Skin epidermis (tissue), 12 donors: ENCODE results near the gene TEKT5.

Experiments used
- H3K27ac ChIP-seq, 21 experiments: fragments of 200-600 bp; sonication (generic) in 11 of 21; one replicate each; pipeline ENCODE4 v1.5.0; 2020; ENCODE audit warnings: mild to moderate bottlenecking in 3 of 21, inconsistent platforms in 2 of 21, moderate library complexity in 2 of 21
- H3K4me3 ChIP-seq, 7 experiments: fragments of 200-600 bp; sonication (generic) in 2 of 7; one replicate each; pipeline ENCODE4 v1.5.0; 2020; ENCODE audit warnings: inconsistent platforms in 2 of 7, mild to moderate bottlenecking in 2 of 7, moderate library complexity in 1 of 7

Gene TEKT5

DNA sequence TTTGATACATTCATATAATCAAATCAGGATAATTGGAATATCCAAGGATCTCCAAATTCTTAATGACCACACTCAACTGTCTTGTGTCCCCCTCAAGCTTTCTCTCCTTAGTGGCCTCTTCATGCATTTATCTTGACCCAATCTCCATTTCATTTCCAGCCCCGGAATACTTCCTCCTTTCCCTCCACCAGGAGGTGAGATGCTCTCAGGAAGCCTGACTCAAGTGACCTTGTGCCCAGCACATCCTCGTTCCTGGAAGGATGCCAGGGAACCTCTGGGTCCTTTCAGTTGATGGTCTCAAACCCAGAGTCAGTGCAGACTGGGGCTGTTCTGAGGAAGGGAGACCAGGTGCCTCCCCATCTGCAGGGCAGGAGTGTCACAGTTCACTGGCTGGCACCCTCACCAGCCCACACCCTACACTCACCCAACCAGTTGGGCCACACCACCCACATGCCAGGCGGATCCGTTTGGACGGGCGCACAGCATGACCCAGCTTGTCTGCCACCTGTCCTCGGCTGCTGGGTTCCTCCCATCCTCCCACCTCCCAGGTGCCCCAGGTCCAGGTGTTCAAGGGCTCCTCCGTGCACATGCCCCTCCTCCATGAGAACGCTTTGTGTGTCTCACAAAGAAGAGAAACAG is 100.3 kb downstream of the TEKT5 start:
- no peak overlapping the region for H3K4me3 ChIP-seq
- peak overlapping the region in 13 of 21 experiments; percentile 4 to 81 (median 42) for H3K27ac ChIP-seq

DNA sequence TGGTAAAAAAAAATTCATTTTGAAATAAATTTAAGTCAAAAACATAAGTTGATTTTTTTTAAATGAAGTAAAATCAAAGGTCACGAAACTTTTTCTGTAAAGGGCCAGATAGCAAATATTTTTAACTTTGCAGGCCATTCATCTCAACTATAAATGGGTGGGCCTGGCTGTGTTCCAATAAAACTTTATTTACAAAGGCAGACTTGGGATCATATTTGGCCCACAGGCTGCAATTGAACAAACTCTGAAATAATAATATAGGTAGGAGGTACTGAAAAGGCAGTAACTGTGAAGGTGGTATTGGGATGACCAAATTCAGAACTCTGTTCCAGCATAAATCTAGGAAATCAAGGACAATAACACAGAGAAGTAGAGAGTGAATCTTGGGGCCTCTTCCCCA is 102.1 kb downstream of the TEKT5 start:
- Histone ChIP-seq H3K27ac (no peak overlapping the region), H3K4me3 (no peak overlapping the region)

- Histone ChIP-seq H3K27ac (no peak overlapping the region), H3K4me3 (no peak overlapping the region)
Observed at GRCh38 chr16:10590342-10590741, 104.4 kb downstream of the TEKT5 start.

DNA sequence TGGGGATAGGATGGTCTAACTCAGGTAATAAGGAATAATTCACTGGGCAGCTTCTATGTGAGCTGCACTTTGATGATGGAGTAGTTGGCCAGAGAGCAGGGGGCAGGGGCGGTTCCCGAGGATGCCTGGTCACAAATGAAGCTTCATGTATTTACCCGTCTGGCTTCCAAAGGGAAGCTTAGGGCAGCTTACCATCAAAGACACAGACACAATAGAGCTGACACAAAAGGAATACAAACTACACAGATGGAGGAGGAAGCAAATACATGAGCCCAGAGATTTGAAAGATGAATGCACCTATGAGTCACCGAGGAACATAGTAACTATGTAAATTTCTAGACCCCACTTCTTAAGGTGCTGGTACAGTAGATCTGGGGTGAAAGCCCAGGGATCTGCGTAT is 105.6 kb downstream of the TEKT5 start:
- H3K27ac ChIP-seq: no peak overlapping the region
- no peak overlapping the region for H3K4me3 ChIP-seq

- Histone ChIP-seq H3K27ac (no peak overlapping the region), H3K4me3 (no peak overlapping the region)
Observed at GRCh38 chr16:10587622-10588021, 107.1 kb downstream of the TEKT5 start.

DNA sequence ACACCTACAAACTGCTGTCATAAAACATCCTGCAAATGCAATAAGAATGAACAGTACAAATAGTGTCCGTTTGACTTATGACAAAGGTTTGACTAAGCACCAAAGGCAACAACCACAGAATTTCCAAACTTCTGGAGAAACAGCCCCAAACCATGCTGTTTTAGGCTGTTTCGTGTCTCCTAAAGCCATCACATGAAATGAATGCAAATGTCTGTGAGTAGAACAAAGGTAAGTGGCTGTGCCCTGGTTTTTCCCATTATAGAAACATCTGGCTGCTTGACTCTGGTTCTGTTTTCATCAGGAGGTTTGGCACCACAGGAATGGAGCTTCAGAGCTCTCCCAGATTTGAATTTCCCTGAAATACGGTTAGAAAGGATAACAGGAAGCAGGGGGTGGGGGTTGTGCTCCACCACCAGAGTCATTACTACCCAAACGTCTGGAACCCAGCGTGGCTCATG is 109.7 kb downstream of the TEKT5 start:
- Histone ChIP-seq H3K4me3 (no peak overlapping the region), H3K27ac (peak overlapping the region in 4 of 21 experiments; percentile 15 to 44 (median 35))

- Histone ChIP-seq H3K27ac (no peak overlapping the region), H3K4me3 (no peak overlapping the region)
Observed at GRCh38 chr16:10583269-10583668, 111.5 kb downstream of the TEKT5 start.

GRCh38 chr16:10581507-10581906 is 113.2 kb downstream of the TEKT5 start:
- Histone ChIP-seq H3K4me3 (no peak overlapping the region), H3K27ac (peak overlapping the region in 10 of 21 experiments; percentile 83 to 97 (median 93))

DNA sequence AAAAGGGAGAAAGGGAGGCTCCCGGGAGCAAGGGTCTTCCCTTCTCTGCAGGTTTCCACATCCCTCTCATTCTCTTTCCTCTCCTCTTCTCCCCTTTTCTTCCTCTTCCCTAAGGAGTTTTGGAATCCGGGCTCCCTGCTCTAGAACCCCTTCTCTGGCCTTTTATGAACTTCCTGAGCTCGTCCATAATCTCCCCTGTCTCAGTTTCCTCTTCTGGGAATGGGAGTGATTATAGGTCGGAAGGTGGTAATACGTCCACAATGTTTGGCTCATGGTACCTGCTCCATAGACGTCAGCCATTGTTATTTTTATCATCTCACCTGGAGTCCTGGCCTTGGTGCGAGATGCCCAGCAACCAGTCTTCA is 113.9 kb downstream of the TEKT5 start:
- peak overlapping the region; percentile 50 to 92 (median 75) for H3K4me3 ChIP-seq
- peak overlapping the region; percentile 23 to 97 (median 92) for H3K27ac ChIP-seq

- H3K27ac ChIP-seq: peak within 1 kb of the TSS; percentile 72 to 97 (median 92)
- H3K4me3 ChIP-seq: peak within 1 kb of the TSS; percentile 50 to 92 (median 75)
Observed at GRCh38 chr16:10579965-10580882, 114.5 kb downstream of the TEKT5 start, which contains the start of gene EMP2. TSS of gene EMP2 (minus strand) at chr16:10580598. CDS start at chr16:10547617, 32,981 bp downstream.

GRCh38 chr16:10579575-10579964 is 115.2 kb downstream of the TEKT5 start:
- peak overlapping the region in 20 of 21 experiments; percentile 81 to 97 (median 92) for H3K27ac ChIP-seq

GRCh38 chr16:10578474-10579316 is 116.0 kb downstream of the TEKT5 start:
- peak overlapping the region in 19 of 21 experiments; percentile 6 to 97 (median 92) for H3K27ac ChIP-seq
- peak overlapping the region; percentile 50 to 92 (median 75) for H3K4me3 ChIP-seq

More at GRCh38 chr16:10579575-10579964, 115.2 kb downstream of the TEKT5 start:
- peak overlapping the region; percentile 50 to 92 (median 75) for H3K4me3 ChIP-seq
